ENCODE data around the gene VOPP1.
A peak's percentile ranks its signal among the peaks of the same experiment; 100 is the strongest.
"Not testable (repeated sequence)": the region's sequence is repeated elsewhere in the genome, so short reads cannot be mapped to it uniquely, and the experiment has no call there.

Gene VOPP1

GRCh38 chr7:55489552-55489951 lies 82.8 kb downstream of the VOPP1 start:
- DNase-seq (ENCODE audit: low read depth, low spot score) = no peak

- DNase-seq (ENCODE audit: low read depth, low spot score) = no peak
Observed at GRCh38 chr7:55488804-55489340, 83.4 kb downstream of the VOPP1 start.

GRCh38 chr7:55488216-55488615 lies 84.1 kb downstream of the VOPP1 start:
- DNase-seq (ENCODE audit: low read depth, low spot score) = no peak

- no peak for DNase-seq (ENCODE audit: low read depth, low spot score)
Observed at GRCh38 chr7:55486991-55487390, 85.3 kb downstream of the VOPP1 start.

- no peak for DNase-seq (ENCODE audit: low read depth, low spot score)
Observed at GRCh38 chr7:55486192-55486590, 86.1 kb downstream of the VOPP1 start.

GRCh38 chr7:55485501-55486191 lies 86.7 kb downstream of the VOPP1 start:
- no peak for DNase-seq (ENCODE audit: low read depth, low spot score)

- no peak for DNase-seq (ENCODE audit: low read depth, low spot score)
Observed at GRCh38 chr7:55484834-55485233, 87.5 kb downstream of the VOPP1 start.

- DNase-seq (ENCODE audit: low read depth, low spot score) = no peak
Observed at GRCh38 chr7:55484241-55484640, 88.1 kb downstream of the VOPP1 start.

- DNase-seq (ENCODE audit: low read depth, low spot score) = no peak
Observed at GRCh38 chr7:55483046-55483445, 89.3 kb downstream of the VOPP1 start.

- DNase-seq (ENCODE audit: low read depth, low spot score) = no peak
Observed at GRCh38 chr7:55481155-55481554, 91.1 kb downstream of the VOPP1 start.

- DNase-seq (ENCODE audit: low read depth, low spot score) = no peak
Observed at GRCh38 chr7:55478700-55479099, 93.6 kb downstream of the VOPP1 start.

GRCh38 chr7:55477781-55478374 lies 94.4 kb downstream of the VOPP1 start:
- no peak for DNase-seq (ENCODE audit: low read depth, low spot score)

GRCh38 chr7:55476852-55477780 lies 95.2 kb downstream of the VOPP1 start:
- DNase-seq (ENCODE audit: low read depth, low spot score) = no peak

- peak; percentile 83 for DNase-seq (ENCODE audit: low read depth, low spot score)
Observed at GRCh38 chr7:55475855-55476803, 96.2 kb downstream of the VOPP1 start.

GRCh38 chr7:55474944-55475854 lies 97.1 kb downstream of the VOPP1 start:
- no peak for DNase-seq (ENCODE audit: low read depth, low spot score)

- DNase-seq (ENCODE audit: low read depth, low spot score) = no peak
Observed at GRCh38 chr7:55473932-55474331, 98.4 kb downstream of the VOPP1 start.

GRCh38 chr7:55472928-55473725 lies 99.2 kb downstream of the VOPP1 start:
- no peak for DNase-seq (ENCODE audit: low read depth, low spot score)

GRCh38 chr7:55472406-55472805 lies 99.9 kb downstream of the VOPP1 start:
- DNase-seq (ENCODE audit: low read depth, low spot score) = not testable (repeated sequence)

- not testable (repeated sequence) for DNase-seq (ENCODE audit: low read depth, low spot score)
Observed at GRCh38 chr7:55471594-55471993, 100.7 kb downstream of the VOPP1 start.
